GM19455 (cell line): ENCODE measurements around the gene EFNB2.

ENCODE experiments used
- ATAC-seq: cut with Tn5 transposase; IDR thresholded peaks from one replicate; pipeline ENCODE4 v1.9.1; 2021; ENCODE audit not compliant: unreplicated experiment

Gene EFNB2

GRCh38 chr13:106551350-106551749, 15.9 kb upstream of the EFNB2 start:
- ATAC-seq, result no peak

DNA sequence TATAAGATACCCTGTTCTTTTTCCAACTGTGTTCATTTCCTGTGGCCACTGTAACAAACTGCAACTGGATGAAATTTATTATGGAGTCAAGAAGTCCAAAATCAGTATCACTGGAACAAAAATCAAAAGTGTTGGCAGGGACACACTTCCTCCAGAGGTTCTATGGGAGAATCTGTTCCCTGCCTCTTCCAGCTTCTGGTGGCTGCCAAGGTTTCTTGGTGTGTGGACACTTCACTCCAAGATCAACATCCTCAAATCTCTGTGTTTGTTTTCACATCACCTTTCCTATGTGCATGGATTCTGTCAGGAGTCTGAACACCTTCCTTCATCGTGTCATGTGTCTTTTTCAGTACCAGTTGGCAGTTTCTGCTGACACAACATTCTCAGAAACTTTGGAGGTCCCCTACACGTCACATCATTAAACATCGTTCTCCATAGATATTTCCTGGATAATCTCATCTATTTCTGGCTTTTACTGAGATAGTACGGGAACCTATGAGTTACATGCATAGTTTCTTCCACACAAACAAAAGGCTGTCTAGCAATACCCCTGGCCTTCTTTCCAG, 15.2 kb upstream of the EFNB2 start:
- ATAC-seq, result no peak

- ATAC-seq, result no peak
Observed at GRCh38 chr13:106548064-106548696, 12.7 kb upstream of the EFNB2 start.

GRCh38 chr13:106541826-106542225, 6.4 kb upstream of the EFNB2 start:
- no peak for ATAC-seq

GRCh38 chr13:106540613-106541012, 5.2 kb upstream of the EFNB2 start:
- no peak for ATAC-seq

DNA sequence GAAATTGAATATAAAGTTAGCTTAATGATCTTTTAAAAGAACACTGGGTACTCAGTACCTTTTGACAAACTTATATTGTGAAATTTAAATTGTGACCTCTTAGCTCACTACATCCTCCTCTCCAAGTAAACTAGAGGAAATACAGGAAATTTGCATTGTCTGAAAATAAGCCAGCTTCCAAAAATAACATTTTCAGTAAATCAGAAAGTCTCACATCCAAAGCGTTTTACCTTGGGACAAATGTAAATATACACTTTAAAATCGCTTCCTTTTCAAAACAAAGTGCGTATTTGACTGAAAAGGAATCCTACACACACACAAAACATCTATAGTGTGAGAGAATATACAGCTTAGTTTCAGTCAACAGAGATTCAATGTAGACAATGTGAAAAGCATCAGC, 2.1 kb upstream of the EFNB2 start:
- ATAC-seq, result no peak

DNA sequence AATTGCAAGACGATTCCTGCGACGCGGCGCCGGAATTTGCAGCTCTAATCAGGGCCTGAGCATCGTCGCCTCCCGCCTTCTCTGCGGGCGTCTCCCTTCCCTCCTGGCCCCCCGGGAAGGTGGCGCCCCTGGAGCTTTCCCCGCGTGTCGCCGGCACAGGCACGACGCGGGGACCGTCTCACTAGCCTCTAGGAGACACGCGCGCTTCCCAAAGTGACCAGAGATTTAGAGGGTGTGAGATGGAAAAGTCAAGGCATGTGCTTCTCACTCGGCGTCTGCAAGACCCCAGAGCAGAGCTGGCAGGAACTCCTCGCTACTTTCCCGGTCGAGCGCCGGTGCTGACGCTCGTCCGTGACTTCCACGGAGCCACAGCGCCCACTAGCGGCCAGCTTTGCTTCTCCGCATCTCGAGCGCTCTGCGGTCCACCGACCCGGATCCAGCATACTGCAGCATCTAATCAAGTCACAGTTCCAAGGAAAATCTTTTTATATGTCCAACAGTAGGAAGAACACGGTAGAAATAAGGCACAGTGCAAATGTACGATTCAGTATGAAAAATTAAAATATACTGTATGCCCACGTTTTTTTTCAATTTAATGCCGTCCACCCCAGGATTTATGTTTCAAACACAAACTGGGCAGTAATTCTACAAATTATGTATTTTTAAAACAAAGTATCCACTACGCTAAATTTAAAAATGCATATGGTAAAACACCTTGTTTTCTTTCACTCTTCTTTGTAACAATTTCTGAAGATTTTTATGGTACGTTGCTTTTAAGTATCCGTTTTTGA, 977 bp upstream of the EFNB2 start:
- peak; percentile 47 for ATAC-seq

GRCh38 chr13:106534639-106535551, 567 bp downstream of the EFNB2 start:
- ATAC-seq, result peak; percentile 34

DNA sequence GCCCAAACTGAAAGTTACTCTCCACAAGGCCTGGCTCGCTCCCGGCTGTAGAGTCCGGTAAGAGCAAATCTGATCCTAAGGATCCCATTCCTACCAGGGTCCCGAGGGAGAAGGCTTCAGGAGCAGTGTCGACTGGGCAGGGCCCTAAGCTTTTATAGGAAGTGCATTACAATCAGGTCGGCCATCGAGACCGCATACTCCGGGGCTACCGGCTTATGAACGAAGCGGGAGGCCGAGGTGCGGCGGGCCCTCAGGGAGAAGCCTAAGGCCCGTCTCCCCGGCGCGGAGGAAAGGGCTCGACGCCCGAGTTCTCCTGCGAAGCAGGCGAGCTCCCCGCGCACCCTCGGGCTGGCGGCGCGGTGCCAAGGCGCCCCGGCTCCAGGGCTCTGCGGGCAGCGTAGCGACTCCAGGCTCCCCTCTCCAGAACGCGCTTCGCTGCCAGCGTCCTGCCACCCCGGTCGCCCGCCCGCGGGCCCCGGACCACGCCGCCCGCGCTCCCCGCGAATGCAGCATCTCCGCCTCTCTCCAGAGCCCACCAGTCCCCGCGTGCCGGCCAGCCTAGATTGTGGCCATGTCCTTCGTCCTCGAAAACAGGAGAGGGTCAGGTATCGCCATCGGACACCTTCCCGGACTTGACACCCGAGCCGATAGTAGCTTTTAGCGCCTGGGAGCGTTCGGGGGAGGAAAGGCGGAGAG, 1.4 kb downstream of the EFNB2 start:
- no peak for ATAC-seq

DNA sequence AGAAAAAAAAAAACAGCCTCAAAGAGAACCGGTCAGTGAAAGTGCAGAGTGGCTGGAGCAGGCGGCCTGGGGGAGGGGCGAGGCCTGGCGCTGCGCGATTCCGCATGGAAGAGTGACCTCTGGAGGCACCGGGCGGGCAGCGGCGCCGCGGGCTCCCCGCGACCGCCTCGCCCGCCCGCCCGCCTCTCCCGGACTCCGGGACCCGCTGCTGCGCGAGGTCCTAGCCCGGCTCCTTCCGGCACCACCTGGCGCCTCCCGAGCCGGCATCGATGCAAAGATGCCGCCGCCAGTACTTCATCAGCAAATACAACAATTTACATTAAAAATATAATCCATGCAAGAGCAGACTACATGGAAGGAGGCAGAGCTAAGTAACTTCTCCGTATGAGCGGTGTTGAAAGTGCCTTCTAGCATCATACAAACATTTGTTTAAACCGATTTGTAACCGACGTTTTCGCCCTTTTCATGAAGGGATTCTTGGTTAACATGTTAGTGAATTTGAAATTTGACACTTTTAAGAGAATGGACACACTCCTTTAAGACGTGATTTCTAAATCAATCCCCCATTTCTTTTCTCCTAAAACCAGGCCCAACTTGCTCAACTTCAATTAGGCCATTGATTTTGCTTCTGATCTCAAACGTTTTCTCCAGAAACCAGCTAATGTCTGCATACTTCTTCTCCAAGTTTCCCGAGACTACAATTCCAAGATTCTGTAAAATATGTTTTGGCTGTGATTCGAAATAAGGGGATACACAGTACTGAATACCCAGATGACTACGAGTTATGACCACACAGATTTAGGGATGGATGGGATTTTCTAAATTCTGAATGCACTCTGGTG, 2.1 kb downstream of the EFNB2 start:
- ATAC-seq, result no peak

GRCh38 chr13:106532111-106532929, 3.1 kb downstream of the EFNB2 start:
- no peak for ATAC-seq

DNA sequence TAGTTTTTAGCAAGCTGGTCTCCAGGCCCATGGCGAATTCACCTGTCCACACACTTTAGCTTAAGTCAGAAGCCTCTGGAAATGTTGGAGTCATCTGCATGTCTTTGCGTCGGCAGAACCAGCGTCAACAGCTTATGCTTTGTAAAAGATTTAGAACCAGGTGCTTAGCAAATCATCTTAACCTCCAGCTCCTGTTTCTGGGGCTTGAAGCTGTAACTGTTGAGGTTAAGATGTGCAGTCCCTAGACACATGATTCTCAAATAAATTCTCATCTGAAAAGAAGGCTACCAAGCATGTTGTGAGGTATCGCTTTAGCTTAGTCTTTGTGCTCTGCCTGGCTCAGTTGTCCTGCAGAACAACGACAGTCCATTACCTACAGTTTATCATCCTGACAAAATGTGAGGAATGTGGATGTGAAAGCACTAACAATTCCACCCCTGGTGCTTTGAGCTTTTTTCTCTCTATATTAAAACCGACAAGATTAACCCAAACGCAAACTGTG, 4.4 kb downstream of the EFNB2 start:
- ATAC-seq, result no peak

GRCh38 chr13:106530171-106530851, 5.2 kb downstream of the EFNB2 start:
- ATAC-seq, result no peak

- no peak for ATAC-seq
Observed at GRCh38 chr13:106529415-106530170, 5.9 kb downstream of the EFNB2 start.

- ATAC-seq, result no peak
Observed at GRCh38 chr13:106528718-106529414, 6.6 kb downstream of the EFNB2 start.

GRCh38 chr13:106527826-106528225, 7.6 kb downstream of the EFNB2 start:
- no peak for ATAC-seq

DNA sequence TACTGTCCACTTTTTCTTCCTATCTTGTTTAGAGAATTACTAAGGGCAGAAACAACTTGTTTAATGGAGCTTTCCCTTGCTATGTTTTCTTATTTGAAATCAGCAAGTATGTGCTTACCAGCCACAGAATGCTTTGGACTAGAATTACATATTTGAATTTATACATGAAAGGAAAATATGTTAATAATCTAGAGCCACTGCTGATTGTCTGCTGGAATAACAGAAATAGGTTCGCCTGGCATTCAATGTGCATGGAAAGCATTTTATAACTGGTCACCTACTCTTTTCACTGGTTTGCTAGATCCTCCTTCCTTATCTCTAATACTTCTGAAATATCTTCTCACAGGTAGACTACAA, 8.0 kb downstream of the EFNB2 start:
- no peak for ATAC-seq
